K562 (cell line): ENCODE results near the gene LCE1A. TPM values are rescaled to one million over a fixed set of nuclear protein-coding genes. Genes with fewer than 3 reads are reported as not detected.

Source experiments
- ATAC-seq: fragments of 200-7000 bp; cut with Tn5 transposase; 3 replicates; pipeline ENCODE4 v1.9.1; 2020; ENCODE audit warnings: moderate library complexity
- Bru-seq: library from RNA; stranded (reverse); fragments of 400-500 nt; gene quantifications from one replicate; lab custom pipeline; 2021; lab: Mats Ljungman, UMichigan
- BruChase-seq, 2 experiments: library from RNA; stranded (reverse); fragments of 400-500 nt; gene quantifications; one replicate each; lab custom pipeline; 2021; lab: Mats Ljungman, UMichigan
- BruUV-seq: library from RNA; stranded (reverse); fragments of 400-500 nt; replicated peaks from 2 replicates; lab custom pipeline; 2021; lab: Mats Ljungman, UMichigan
- CTCF ChIA-PET: fragments of 300-600 bp; formaldehyde crosslinking; extraction: SDS; loops from one replicate; lab custom pipeline; 2021; ENCODE audit warnings: low intra/inter-chr PET ratio; lab: Yijun Ruan, JAX
- POLR2A ChIA-PET: fragments of 300-600, 350-650 bp; sonication (Branson Sonifier 250); formaldehyde crosslinking; extraction: SDS; loops from one replicate; lab custom pipeline; 2021; ENCODE audit warnings: antibody characterized with exemption, inconsistent platforms; lab: Yijun Ruan, JAX
- DNase-seq, 4 experiments: peaks; one replicate each; pipeline versions ENCODE4 v3.0.0 to v3.0.0-alpha.2; 2011 to 2018; ENCODE audit warnings: low spot score in 3 of 4, mixed read lengths in 3 of 4; ENCODE audit errors: extremely low read depth in 1 of 4
- FAIRE-seq: peaks from 2 replicates; lab custom pipeline; 2011; peaks lifted over from hg19 to GRCh38; lab: Jason Lieb, UNC
- H2AFZ ChIP-seq: 2 replicates; pipeline ENCODE4 v1.6.0; 2011; ENCODE audit warnings: low read depth, low read length, control low read depth, inconsistent platforms
- H3K27ac ChIP-seq: fragments of 200-600 bp; 3 replicates; pipeline ENCODE4 v1.8.0; 2011; ENCODE audit warnings: low read depth, mild to moderate bottlenecking, control low read depth, inconsistent platforms, low read length, moderate library complexity, mixed read lengths; ENCODE audit errors: extremely low read depth
- H3K27me3 ChIP-seq, 2 experiments: fragments of 300-600 bp in 1 of 2; 2 replicates in 1 of 2; 3 replicates in 1 of 2; pipeline versions ENCODE4 v1.6.0 to v1.8.0; 2011; ENCODE audit warnings: inconsistent platforms in 2 of 2, low read length in 2 of 2, mild to moderate bottlenecking in 1 of 2, mixed read lengths in 1 of 2, moderate library complexity in 1 of 2; ENCODE audit not compliant: control insufficient read depth in 2 of 2, insufficient read depth in 2 of 2
- H3K36me3 ChIP-seq: fragments of 300-600 bp; 3 replicates; pipeline ENCODE4 v1.8.0; 2011; ENCODE audit warnings: mild to moderate bottlenecking, low read length, inconsistent platforms; ENCODE audit not compliant: control insufficient read depth, insufficient read depth
- H3K4me1 ChIP-seq, 2 experiments: fragments of 200-600 bp in 1 of 2; replicated peaks in 1 of 2; 2 replicates in 1 of 2; 3 replicates in 1 of 2; pipeline versions ENCODE4 v1.5.1 to v1.8.0; 2011; ENCODE audit warnings: inconsistent platforms in 2 of 2, low read length in 2 of 2, mild to moderate bottlenecking in 1 of 2, mixed read lengths in 1 of 2, moderate library complexity in 1 of 2; ENCODE audit not compliant: control insufficient read depth in 2 of 2, insufficient read depth in 2 of 2
- H3K4me2 ChIP-seq: 2 replicates; pipeline ENCODE4 v1.6.1; 2011; ENCODE audit warnings: low read length, control low read depth, inconsistent platforms, mixed read lengths; ENCODE audit not compliant: insufficient read depth
- H3K4me3 ChIP-seq: fragments of 200-600 bp; sonication (generic), shearing (Covaris generic); 2 replicates; pipeline ENCODE4 v1.5.1; 2016; ENCODE audit warnings: control low read depth, inconsistent platforms
- H3K79me2 ChIP-seq: fragments of 200-600 bp; 3 replicates; pipeline ENCODE4 v1.8.0; 2011; ENCODE audit warnings: low read length, inconsistent platforms; ENCODE audit not compliant: control insufficient read depth, insufficient read depth
- H3K9ac ChIP-seq, 2 experiments: 2 replicates each; pipeline versions ENCODE4 v1.6.0 to v1.6.1; 2011; ENCODE audit warnings: low read depth in 2 of 2, low read length in 2 of 2, control low read depth in 1 of 2, inconsistent platforms in 1 of 2, mild to moderate bottlenecking in 1 of 2, mixed read lengths in 1 of 2; ENCODE audit not compliant: insufficient read depth in 1 of 2
- H3K9me1 ChIP-seq: one replicate; pipeline ENCODE4 v1.6.0; 2011; ENCODE audit warnings: inconsistent platforms, mild to moderate bottlenecking, low read length, moderate library complexity; ENCODE audit not compliant: control insufficient read depth, insufficient read depth
- H3K9me3 ChIP-seq: replicated peaks from 2 replicates; pipeline ENCODE4 v1.5.1; 2011; ENCODE audit warnings: low read depth, low read length, inconsistent platforms; ENCODE audit not compliant: control insufficient read depth, insufficient read depth
- H4K20me1 ChIP-seq: replicated peaks from 2 replicates; pipeline ENCODE4 v1.6.1; 2011; ENCODE audit warnings: low read length, inconsistent platforms, mixed read lengths; ENCODE audit not compliant: control insufficient read depth, insufficient read depth
- MAFK ChIP-seq: IDR thresholded peaks from 2 replicates; pipeline ENCODE4 v1.6.1; 2011; ENCODE audit warnings: low read length, improper control_type of control experiment
- MCM7 ChIP-seq, 2 experiments: fragments of 450-650 bp; IDR thresholded peaks; 2 replicates each; pipeline ENCODE4 v1.6.1; 2016 to 2018
- OTX1 ChIP-seq: fragments of 450-650 bp; formaldehyde crosslinking; IDR thresholded peaks from 2 replicates; pipeline ENCODE4 v1.4.0; 2022; ENCODE audit warnings: mild to moderate bottlenecking
- PHF8 ChIP-seq: fragments of 200-600 bp; sonication (generic); IDR thresholded peaks from 2 replicates; pipeline ENCODE4 v1.6.1; 2012; ENCODE audit warnings: mixed run types, mild to moderate bottlenecking, inconsistent platforms, low read length, moderate library complexity, borderline replicate concordance
- PPARD ChIP-seq: fragments of 250-450 bp; sonication (Bioruptor Pico); IDR thresholded peaks from 2 replicates; pipeline ENCODE4 v1.8.0; 2022; ENCODE audit warnings: inconsistent platforms, mild to moderate bottlenecking, moderate library complexity
- SOX6 ChIP-seq: fragments of 450-650 bp; IDR thresholded peaks from 2 replicates; pipeline ENCODE4 v1.6.1; 2014; ENCODE audit warnings: mild to moderate bottlenecking
- TBL1XR1 ChIP-seq, 2 experiments: IDR thresholded peaks; 2 replicates each; pipeline ENCODE4 v1.6.1; 2012; ENCODE audit warnings: improper control_type of control experiment in 2 of 2, low read length in 2 of 2, mild to moderate bottlenecking in 1 of 2
- TCF7L2 ChIP-seq: fragments of 150-350 bp; IDR thresholded peaks from 2 replicates; pipeline ENCODE4 v1.6.1; 2016; ENCODE audit warnings: low read depth, mild to moderate bottlenecking, low read length, moderate library complexity
- ZNF436 ChIP-seq: fragments of 250-450, 450-650 bp; sonication (Bioruptor Pico); formaldehyde crosslinking; IDR thresholded peaks from 2 replicates; pipeline ENCODE4 v1.7.0; 2020; ENCODE audit warnings: mild to moderate bottlenecking
- ZNF77 ChIP-seq: fragments of 250-450 bp; sonication (Bioruptor Pico); IDR thresholded peaks from 2 replicates; pipeline ENCODE4 v1.5.0; 2020
- WGBS: fragments of 100-300 bp; shearing (Covaris generic); methylation state at CpG from one replicate; pipeline ENCODE4 v1.1.6; 2016; ENCODE audit warnings: low coverage, mixed read lengths; ENCODE audit not compliant: insufficient coverage; ENCODE audit errors: missing lambda C conversion rate; 5-methylcytosine and 5-hydroxymethylcytosine counted together
- in situ Hi-C: fragments of 300-500 bp; cut with MboI; formaldehyde crosslinking; loops from 4 replicates; pipeline ENCODE4 v1.15.0; 2018; ENCODE audit warnings: inconsistent platforms, mixed read lengths
- intact Hi-C: fragments of 100-400 bp; cut with micrococcal nuclease; formaldehyde crosslinking; loops from 2 replicates; pipeline ENCODE4 v1.14.2; 2022
- long read RNA-seq, 3 experiments: library from polyadenylated mRNA in 2 of 3; library from RNA in 1 of 3; unstranded in 2 of 3; stranded (forward) in 1 of 3; transcript quantifications; one replicate each; pipeline ENCODE4 v2.0.0, GENCODE V29; 2019 to 2022
- polyA minus RNA-seq, 3 experiments: library from RNA; depleted of rRNA, polyadenylated mRNA; stranded (reverse); fragments of >200 nt; gene quantifications; 2 replicates each; pipeline ENCODE4 v1.2.3, GENCODE V29; 2011
- polyA plus RNA-seq, 8 experiments: library from polyadenylated mRNA; depleted of rRNA in 4 of 8; stranded (reverse) in 5 of 8; unstranded in 3 of 8; fragments of >200 nt; fragmentation: Nextera tagmentation in 2 of 8; fragmentation: Illumina TruSeq in 1 of 8; extraction: Ambion mirVana in 2 of 8; extraction: Trizol in 1 of 8; gene quantifications; 2 replicates each; pipeline versions ENCODE4 v1.2.1 to v1.2.3, GENCODE V29; 2011 to 2014; ENCODE audit warnings: inconsistent platforms in 1 of 8, missing spikeins in 1 of 8
- total RNA-seq, 7 experiments: library from RNA; depleted of rRNA in 6 of 7; stranded (reverse); fragments of >200 nt in 6 of 7; fragmentation: Illumina TruSeq in 2 of 7; extraction: Trizol in 2 of 7; gene quantifications; 2 replicates each; pipeline versions ENCODE4 v1.2.1 to v1.2.3, GENCODE V29; 2011 to 2021; ENCODE audit warnings: low replicate concordance in 1 of 7
- TF ChIP-seq, protein P1 (sequence below): fragments of 250-450 bp; sonication (Bioruptor Pico); IDR thresholded peaks from 2 replicates; pipeline ENCODE4 v1.4.0; 2020
- TF ChIP-seq, protein P2 (sequence below): fragments of 250-450 bp; sonication (Bioruptor Pico); IDR thresholded peaks from 2 replicates; pipeline ENCODE4 v1.5.1; 2021; ENCODE audit warnings: mild to moderate bottlenecking

LCE1A gene, protein sequence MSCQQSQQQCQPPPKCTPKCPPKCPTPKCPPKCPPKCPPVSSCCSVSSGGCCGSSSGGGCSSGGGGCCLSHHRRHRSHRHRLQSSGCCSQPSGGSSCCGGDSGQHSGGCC
- not detected in 2 replicates for total RNA-seq (2011; cell fraction: chromatin; rRNA removed; ENCODE audit: low replicate concordance)
- not detected in 2 replicates for total RNA-seq (2011; cell fraction: nucleolus; rRNA removed)
- total RNA-seq (2011; cell fraction: nucleoplasm; rRNA removed) = not detected in 2 replicates
- total RNA-seq (2014; rRNA removed) (not detected in 2 replicates), total RNA-seq (2014; rRNA removed; fragmentation: Illumina TruSeq; extraction: Trizol) (not detected in 2 replicates), total RNA-seq (2015; rRNA removed; fragmentation: Illumina TruSeq; extraction: Trizol) (not detected in 2 replicates), total RNA-seq (2021) (not detected in 2 replicates), polyA plus RNA-seq (2011; rRNA removed) (not detected in 2 replicates), polyA plus RNA-seq (2014; fragmentation: Illumina TruSeq; extraction: Trizol) (not detected in 2 replicates), polyA plus RNA-seq (2014; fragmentation: Nextera tagmentation; extraction: Ambion mirVana) (not detected), polyA plus RNA-seq (2014; rRNA removed) (not detected in 2 replicates), polyA minus RNA-seq (2011; rRNA and poly(A)+ RNA removed) (not detected in 2 replicates), Bru-seq, nascent RNA (not detected), BruChase-seq, experiment 1, labeled RNA remaining after a 2-hour chase (not detected), BruChase-seq, experiment 2, labeled RNA remaining after a 6-hour chase (not detected)
- not detected in 2 replicates for polyA plus RNA-seq (2011; cell fraction: cytosol; rRNA removed)
- not detected in 2 replicates for polyA plus RNA-seq (2011; cell fraction: nucleus; rRNA removed)
- polyA plus RNA-seq (2012) = not detected in 2 replicates
- polyA minus RNA-seq (2011; cell fraction: cytosol; rRNA and poly(A)+ RNA removed) = not detected in 2 replicates
- polyA minus RNA-seq (2011; cell fraction: nucleus; rRNA and poly(A)+ RNA removed) = not detected in 2 replicates
- long read RNA-seq, experiment 1 = 0 reads
- long read RNA-seq, experiment 2 = 0 reads
- long read RNA-seq, experiment 3 = 0 reads

DNA sequence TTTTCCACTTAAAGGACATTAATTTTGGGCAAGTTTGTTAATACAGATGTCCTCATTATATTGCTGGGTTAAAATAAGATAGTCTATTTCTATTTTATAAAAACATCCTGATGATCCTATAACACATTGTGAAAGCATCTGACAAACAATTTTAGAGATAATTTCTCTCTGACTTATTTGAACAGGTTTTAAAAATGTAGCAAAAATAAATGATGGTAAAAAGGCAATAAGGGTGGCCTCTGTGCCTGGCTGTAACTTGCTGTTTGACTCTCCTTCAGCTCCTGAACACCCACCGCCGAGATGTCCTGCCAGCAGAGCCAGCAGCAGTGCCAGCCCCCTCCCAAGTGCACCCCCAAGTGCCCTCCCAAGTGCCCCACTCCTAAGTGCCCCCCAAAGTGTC is at the start of gene LCE1A:
LCE1A (plus strand) TSS at position 301 of the 400 bp plus-strand sequence; CDS start at position 301, 0 bp downstream.
- DNase-seq (no peak), ATAC-seq (no peak), FAIRE-seq (no peak)
- WGBS = 0% methylated on average over 2 of the region's 2 CpGs
- Histone ChIP-seq H3K9me3 (no peaks in the 10 kb centered on the region), H3K27ac (no peak within 1 kb of the TSS), H3K4me1 (no peaks in the 10 kb centered on the region), H3K9ac (no peak within 1 kb of the TSS), H3K36me3 (no peaks in the 10 kb centered on the region), H3K4me3 (no peak within 1 kb of the TSS), H3K79me2 (no peaks in the 10 kb centered on the region), H3K27me3 (no peaks in the 10 kb centered on the region), H4K20me1 (no peaks in the 10 kb centered on the region), H3K4me2 (no peak within 1 kb of the TSS), H2AFZ (no peak within 1 kb of the TSS), H3K9me1 (no peaks in the 10 kb centered on the region)
- POLR2A ChIA-PET = interaction anchor here (1.1 kb wide), 1 partner anchor 10 kb away, joined by 3 read pairs; no protein-coding TSS in a partner anchor
- BruUV-seq = no TSS peak
- intact Hi-C loops (no loop called here), in situ Hi-C loops (no loop called here)
- CTCF ChIA-PET = no interaction called here
- TF ChIP-seq OTX1 (no peak), MAFK (no peak), ZNF77 (CRISPR knock-in tag) (no peak), ZNF436 (no peak), SOX6 (no peak), MCM7 (IDR thresholded peaks at IDR 0.05) (no peak), PHF8 (no peak), PPARD (CRISPR knock-in tag) (no peak), TCF7L2 (no peak), TBL1XR1 (IDR thresholded peaks at IDR 0.05; ENCODE audit: low read length in 2 of 2) (no peak)
- TF ChIP-seq, protein P1, sequence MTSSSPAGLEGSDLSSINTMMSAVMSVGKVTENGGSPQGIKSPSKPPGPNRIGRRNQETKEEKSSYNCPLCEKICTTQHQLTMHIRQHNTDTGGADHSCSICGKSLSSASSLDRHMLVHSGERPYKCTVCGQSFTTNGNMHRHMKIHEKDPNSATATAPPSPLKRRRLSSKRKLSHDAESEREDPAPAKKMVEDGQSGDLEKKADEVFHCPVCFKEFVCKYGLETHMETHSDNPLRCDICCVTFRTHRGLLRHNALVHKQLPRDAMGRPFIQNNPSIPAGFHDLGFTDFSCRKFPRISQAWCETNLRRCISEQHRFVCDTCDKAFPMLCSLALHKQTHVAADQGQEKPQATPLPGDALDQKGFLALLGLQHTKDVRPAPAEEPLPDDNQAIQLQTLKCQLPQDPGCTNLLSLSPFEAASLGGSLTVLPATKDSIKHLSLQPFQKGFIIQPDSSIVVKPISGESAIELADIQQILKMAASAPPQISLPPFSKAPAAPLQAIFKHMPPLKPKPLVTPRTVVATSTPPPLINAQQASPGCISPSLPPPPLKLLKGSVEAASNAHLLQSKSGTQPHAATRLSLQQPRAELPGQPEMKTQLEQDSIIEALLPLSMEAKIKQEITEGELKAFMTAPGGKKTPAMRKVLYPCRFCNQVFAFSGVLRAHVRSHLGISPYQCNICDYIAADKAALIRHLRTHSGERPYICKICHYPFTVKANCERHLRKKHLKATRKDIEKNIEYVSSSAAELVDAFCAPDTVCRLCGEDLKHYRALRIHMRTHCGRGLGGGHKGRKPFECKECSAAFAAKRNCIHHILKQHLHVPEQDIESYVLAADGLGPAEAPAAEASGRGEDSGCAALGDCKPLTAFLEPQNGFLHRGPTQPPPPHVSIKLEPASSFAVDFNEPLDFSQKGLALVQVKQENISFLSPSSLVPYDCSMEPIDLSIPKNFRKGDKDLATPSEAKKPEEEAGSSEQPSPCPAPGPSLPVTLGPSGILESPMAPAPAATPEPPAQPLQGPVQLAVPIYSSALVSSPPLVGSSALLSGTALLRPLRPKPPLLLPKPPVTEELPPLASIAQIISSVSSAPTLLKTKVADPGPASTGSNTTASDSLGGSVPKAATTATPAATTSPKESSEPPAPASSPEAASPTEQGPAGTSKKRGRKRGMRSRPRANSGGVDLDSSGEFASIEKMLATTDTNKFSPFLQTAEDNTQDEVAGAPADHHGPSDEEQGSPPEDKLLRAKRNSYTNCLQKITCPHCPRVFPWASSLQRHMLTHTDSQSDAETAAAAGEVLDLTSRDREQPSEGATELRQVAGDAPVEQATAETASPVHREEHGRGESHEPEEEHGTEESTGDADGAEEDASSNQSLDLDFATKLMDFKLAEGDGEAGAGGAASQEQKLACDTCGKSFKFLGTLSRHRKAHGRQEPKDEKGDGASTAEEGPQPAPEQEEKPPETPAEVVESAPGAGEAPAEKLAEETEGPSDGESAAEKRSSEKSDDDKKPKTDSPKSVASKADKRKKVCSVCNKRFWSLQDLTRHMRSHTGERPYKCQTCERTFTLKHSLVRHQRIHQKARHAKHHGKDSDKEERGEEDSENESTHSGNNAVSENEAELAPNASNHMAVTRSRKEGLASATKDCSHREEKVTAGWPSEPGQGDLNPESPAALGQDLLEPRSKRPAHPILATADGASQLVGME (CRISPR knock-in tag) = no peak
- TF ChIP-seq, protein P2, sequence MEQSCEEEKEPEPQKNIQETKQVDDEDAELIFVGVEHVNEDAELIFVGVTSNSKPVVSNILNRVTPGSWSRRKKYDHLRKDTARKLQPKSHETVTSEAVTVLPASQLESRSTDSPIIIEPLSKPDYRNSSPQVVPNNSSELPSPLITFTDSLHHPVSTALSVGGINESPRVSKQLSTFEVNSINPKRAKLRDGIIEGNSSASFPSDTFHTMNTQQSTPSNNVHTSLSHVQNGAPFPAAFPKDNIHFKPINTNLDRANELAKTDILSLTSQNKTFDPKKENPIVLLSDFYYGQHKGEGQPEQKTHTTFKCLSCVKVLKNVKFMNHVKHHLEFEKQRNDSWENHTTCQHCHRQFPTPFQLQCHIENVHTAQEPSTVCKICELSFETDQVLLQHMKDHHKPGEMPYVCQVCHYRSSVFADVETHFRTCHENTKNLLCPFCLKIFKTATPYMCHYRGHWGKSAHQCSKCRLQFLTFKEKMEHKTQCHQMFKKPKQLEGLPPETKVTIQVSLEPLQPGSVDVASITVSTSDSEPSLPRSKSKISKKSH (CRISPR knock-in tag) = no peak
